NT2/D1 (cell line): Measurements from ENCODE around the gene TREX2.

ENCODE experiments used
- DNase-seq: peaks from one replicate; pipeline ENCODE4 v3.0.0-alpha.2; 2011; ENCODE audit warnings: low read depth, low spot score
- H3K27me3 ChIP-seq: 2 replicates; pipeline ENCODE4 v1.6.0; 2011; ENCODE audit warnings: mild to moderate bottlenecking; ENCODE audit not compliant: insufficient read length, insufficient read depth
- H3K36me3 ChIP-seq: 2 replicates; pipeline ENCODE4 v1.6.1; 2011; ENCODE audit warnings: mild to moderate bottlenecking, low read length, mixed read lengths; ENCODE audit not compliant: insufficient read depth, insufficient read length
- H3K4me1 ChIP-seq: 2 replicates; pipeline ENCODE4 v1.5.1; 2011; ENCODE audit not compliant: insufficient read depth, insufficient read length
- H3K4me3 ChIP-seq: 2 replicates; pipeline ENCODE4 v1.5.1; 2011; ENCODE audit warnings: low read depth; ENCODE audit not compliant: insufficient read length
- H3K9ac ChIP-seq: 2 replicates; pipeline ENCODE4 v1.6.0; 2011; ENCODE audit warnings: low read depth; ENCODE audit not compliant: insufficient read length
- H3K9me3 ChIP-seq: 2 replicates; pipeline ENCODE4 v1.5.1; 2011; ENCODE audit warnings: mild to moderate bottlenecking, low read length; ENCODE audit not compliant: insufficient read depth
- SUZ12 ChIP-seq: IDR thresholded peaks from 2 replicates; pipeline ENCODE4 v1.6.1; 2011; ENCODE audit not compliant: insufficient read length, insufficient read depth; ENCODE audit errors: extremely low read depth
- YY1 ChIP-seq: IDR thresholded peaks from 2 replicates; pipeline ENCODE4 v1.6.1; 2011; ENCODE audit not compliant: insufficient read length, insufficient read depth
- ZNF274 ChIP-seq: IDR thresholded peaks from 2 replicates; pipeline ENCODE4 v1.6.1; 2011; ENCODE audit warnings: mild to moderate bottlenecking, low read depth, low read length

TREX2 gene

DNA sequence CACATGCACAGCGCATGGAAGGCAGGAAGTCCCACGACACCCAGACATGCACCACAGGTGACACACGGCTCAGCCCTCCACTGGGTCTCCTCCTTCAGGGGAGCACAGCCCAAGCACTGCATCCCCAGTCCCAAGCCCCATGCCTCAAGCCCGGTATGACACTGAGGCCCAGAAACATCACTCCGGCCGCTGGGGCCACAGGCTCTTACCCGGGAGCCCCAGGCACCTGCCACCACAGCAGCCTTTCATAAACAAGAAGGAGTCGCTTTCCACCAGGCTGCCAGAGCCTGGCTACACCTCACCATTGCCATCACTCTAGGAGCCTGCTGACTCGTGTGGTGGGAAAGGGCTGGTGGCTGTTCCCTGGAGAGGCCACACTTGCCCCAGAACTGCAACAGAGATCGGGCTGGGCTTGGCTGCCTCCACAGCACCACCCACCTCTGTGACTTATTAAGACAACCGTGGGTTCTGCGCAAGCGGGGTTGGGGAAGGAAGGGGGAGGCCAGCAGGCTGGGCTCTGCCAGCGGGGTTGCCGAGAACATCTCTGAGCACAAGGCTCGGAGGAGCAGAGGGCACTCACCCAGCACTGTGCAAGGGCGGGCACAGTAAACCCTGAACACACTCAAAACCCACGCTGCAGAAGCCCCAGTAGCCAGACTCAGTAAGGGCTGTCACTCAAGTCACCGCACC, 20.0 kb upstream of the TREX2 start:
- Histone ChIP-seq H3K9me3 (no peaks in the 10 kb centered on the region), H3K27me3 (no peaks in the 10 kb centered on the region), H3K9ac (no peak overlapping the region), H3K4me1 (no peaks in the 10 kb centered on the region), H3K4me3 (no peak overlapping the region), H3K36me3 (peaks cover 24% of the 10 kb centered on the region)
- no peak for TF ChIP-seq SUZ12
- no peak for TF ChIP-seq YY1
- TF ChIP-seq ZNF274 = no peak
- DNase-seq = no peak

DNA sequence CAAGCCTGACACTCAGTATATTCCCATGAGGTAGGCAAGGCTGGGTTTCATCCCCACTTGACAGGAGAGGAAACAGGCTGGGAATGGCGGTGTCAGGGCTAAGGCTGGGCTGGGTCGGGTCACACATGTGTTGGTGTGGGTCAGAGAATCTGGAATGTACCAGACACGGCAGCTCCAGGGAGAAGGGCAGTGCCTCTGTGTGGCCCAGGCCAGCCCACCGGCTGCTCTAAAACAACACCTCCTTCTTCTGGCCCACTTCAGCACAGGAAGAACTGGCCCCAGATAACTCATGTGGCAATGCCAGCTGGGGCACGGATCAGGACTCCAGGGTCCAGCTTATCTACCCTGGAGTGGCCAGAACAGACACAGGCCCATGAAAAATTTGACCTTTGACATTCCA, 18.3 kb upstream of the TREX2 start:
- H3K4me1 ChIP-seq = no peaks in the 10 kb centered on the region
- no peak for TF ChIP-seq YY1
- TF ChIP-seq ZNF274 = no peak
- H3K4me3 ChIP-seq = no peak overlapping the region
- no peak overlapping the region for H3K9ac ChIP-seq
- H3K36me3 ChIP-seq = peaks cover 26% of the 10 kb centered on the region
- no peak for DNase-seq
- H3K27me3 ChIP-seq = no peaks in the 10 kb centered on the region
- no peaks in the 10 kb centered on the region for H3K9me3 ChIP-seq

DNA sequence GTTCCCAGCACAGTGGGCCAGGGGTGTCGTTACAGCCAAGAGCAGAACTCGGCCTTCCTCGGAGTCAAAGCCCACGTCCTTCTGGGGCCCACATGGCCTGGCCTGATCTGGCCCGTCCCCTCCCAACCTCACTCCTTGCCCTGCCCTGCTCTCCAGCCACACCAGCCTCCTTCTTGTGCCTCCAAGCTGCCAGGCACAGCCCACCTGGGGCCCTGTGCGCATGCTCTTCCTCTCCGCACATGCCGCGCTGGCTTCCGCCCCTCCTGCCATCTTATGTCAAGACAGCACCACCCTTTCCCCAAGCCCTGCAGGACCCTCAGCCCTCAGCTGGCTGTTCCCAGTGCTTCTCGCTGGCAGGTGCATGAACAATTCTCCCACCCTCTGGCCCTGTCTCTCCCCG, 17.7 kb upstream of the TREX2 start:
- H3K27me3 ChIP-seq = no peaks in the 10 kb centered on the region
- H3K9ac ChIP-seq = no peak overlapping the region
- TF ChIP-seq YY1 = no peak
- TF ChIP-seq ZNF274 = no peak
- TF ChIP-seq SUZ12 = no peak
- peaks cover 22% of the 10 kb centered on the region for H3K36me3 ChIP-seq
- no peak for DNase-seq
- no peak overlapping the region for H3K4me3 ChIP-seq
- no peaks in the 10 kb centered on the region for H3K4me1 ChIP-seq
- H3K9me3 ChIP-seq = no peaks in the 10 kb centered on the region

DNA sequence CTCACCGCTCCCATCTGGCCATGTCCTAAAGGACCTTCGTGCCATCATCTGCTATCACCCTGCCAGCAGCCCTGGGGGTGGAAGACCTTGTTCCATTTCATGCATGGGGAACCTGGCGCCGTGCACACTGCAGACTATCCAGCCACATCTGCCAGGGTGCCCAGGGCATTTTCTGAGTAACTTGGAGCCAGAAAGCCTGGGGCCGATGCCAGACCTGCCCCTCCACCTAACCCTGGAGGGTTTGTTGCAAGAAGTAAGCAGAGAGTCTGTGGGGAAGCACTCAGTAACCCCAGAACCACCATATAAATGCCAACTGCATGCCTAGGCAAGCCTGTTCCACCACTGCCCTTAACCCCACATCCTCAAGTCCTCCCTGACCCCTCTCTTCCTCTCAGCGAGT, 17.2 kb upstream of the TREX2 start:
- Histone ChIP-seq H3K9me3 (no peaks in the 10 kb centered on the region), H3K36me3 (peaks cover 17% of the 10 kb centered on the region), H3K4me1 (no peaks in the 10 kb centered on the region), H3K4me3 (no peak overlapping the region), H3K9ac (no peak overlapping the region), H3K27me3 (no peaks in the 10 kb centered on the region)
- no peak for TF ChIP-seq SUZ12
- TF ChIP-seq ZNF274 = no peak
- TF ChIP-seq YY1 = no peak
- DNase-seq = no peak

- no peak for TF ChIP-seq ZNF274
- no peak for TF ChIP-seq YY1
- TF ChIP-seq SUZ12 = no peak
- no peaks in the 10 kb centered on the region for H3K4me1 ChIP-seq
- DNase-seq = no peak
Observed at GRCh38 chrX:153462291-153462690, 16.4 kb upstream of the TREX2 start.

GRCh38 chrX:153460826-153461225, 15.0 kb upstream of the TREX2 start:
- H3K27me3 ChIP-seq = no peaks in the 10 kb centered on the region
- TF ChIP-seq SUZ12 (no peak), YY1 (no peak), ZNF274 (no peak)
- DNase-seq = no peak
- no peaks in the 10 kb centered on the region for H3K4me1 ChIP-seq
- H3K4me3 ChIP-seq = no peak overlapping the region
- no peak overlapping the region for H3K9ac ChIP-seq
- peaks cover 18% of the 10 kb centered on the region for H3K36me3 ChIP-seq
- no peaks in the 10 kb centered on the region for H3K9me3 ChIP-seq

More at GRCh38 chrX:153462291-153462690, 16.4 kb upstream of the TREX2 start:
- no peaks in the 10 kb centered on the region for H3K9me3 ChIP-seq
- no peak overlapping the region for H3K4me3 ChIP-seq
- H3K9ac ChIP-seq = no peak overlapping the region
- peaks cover 12% of the 10 kb centered on the region for H3K36me3 ChIP-seq
- H3K27me3 ChIP-seq = no peaks in the 10 kb centered on the region

DNA sequence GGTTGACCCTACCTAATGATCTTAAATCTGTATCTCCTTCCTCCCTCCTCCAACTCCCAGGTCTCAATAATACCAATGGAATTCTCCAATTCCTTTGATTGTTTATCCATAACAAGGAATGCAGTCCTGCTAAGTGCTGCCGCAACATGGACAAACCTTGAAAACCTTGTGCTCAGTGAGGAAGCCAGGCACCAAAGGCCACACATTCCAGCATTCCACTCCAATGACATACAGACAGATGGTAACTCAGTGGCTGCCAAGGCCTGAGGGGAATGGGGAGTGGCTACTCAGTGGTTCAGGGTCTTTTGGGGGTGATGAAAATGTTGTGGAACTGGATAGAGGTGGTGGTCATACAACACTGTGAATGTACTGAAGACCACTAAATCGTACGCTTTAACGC, 14.1 kb upstream of the TREX2 start:
- DNase-seq = no peak
- TF ChIP-seq ZNF274 = no peak
- no peak for TF ChIP-seq YY1
- TF ChIP-seq SUZ12 = no peak
- no peaks in the 10 kb centered on the region for H3K4me1 ChIP-seq

GRCh38 chrX:153458476-153458875, 12.6 kb upstream of the TREX2 start:
- no peaks in the 10 kb centered on the region for H3K4me1 ChIP-seq
- no peaks in the 10 kb centered on the region for H3K9me3 ChIP-seq
- no peak for DNase-seq
- H3K9ac ChIP-seq = no peak overlapping the region
- no peak overlapping the region for H3K4me3 ChIP-seq
- no peaks in the 10 kb centered on the region for H3K27me3 ChIP-seq
- H3K36me3 ChIP-seq = peaks cover 12% of the 10 kb centered on the region
- TF ChIP-seq ZNF274 = no peak
- no peak for TF ChIP-seq SUZ12
- TF ChIP-seq YY1 = no peak

More for the DNA sequence above, 14.1 kb upstream of the TREX2 start:
- Histone ChIP-seq H3K27me3 (no peaks in the 10 kb centered on the region), H3K36me3 (peaks cover 18% of the 10 kb centered on the region), H3K4me3 (no peak overlapping the region), H3K9ac (no peak overlapping the region), H3K9me3 (no peaks in the 10 kb centered on the region)
